Measurements from ENCODE around the gene MMP3.
"Not testable (repeated sequence)": the region's sequence is repeated elsewhere in the genome, so short reads cannot be mapped to it uniquely, and the experiment has no call there.

MMP3 gene

DNA sequence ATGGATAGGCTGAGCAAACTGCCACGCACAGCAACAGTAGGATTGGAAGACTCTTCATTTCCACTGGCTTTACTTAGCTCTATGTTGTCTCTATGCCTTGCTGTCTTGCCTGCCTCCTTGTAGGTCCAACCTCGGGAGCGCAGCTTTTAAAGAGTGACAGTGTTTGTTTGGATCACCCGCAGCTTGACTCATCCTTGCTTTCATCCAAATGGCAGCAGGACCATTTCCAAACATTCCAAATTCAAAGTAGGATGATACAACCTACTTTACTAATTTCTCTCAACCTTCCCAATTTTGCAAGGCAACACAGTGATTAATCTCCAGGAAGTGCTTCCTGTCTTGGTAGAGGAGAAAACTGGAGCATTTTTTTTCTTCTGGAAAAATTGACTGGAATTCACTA, at the start of gene MMP3:
Gene MMP3, minus strand, starts transcription at position 121 of the 400 bp plus-strand sequence. Its CDS starts 63 bp downstream, at position 58.
- DNase-seq, result no peak

DNA sequence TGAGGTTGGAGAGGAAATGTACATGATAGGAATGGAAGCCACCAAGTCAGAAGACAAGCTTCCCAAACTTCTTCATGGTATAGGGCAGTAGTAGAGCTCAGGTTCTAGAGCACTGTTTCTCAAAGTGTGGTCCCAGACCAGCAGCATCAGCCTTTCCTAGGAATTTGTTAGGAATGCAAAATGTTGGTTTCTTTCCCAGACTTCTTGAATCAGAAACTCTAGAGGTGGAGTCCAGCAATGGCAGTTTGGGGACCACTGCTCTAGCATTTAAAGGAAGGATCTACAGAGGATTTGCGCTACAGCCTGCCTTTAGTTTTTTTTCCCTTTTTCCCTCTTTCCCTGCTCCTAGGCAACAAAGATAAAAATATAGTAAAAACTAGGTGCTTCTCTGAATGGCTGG, 48.3 kb upstream of the MMP3 start:
- DNase-seq, result no peak

DNA sequence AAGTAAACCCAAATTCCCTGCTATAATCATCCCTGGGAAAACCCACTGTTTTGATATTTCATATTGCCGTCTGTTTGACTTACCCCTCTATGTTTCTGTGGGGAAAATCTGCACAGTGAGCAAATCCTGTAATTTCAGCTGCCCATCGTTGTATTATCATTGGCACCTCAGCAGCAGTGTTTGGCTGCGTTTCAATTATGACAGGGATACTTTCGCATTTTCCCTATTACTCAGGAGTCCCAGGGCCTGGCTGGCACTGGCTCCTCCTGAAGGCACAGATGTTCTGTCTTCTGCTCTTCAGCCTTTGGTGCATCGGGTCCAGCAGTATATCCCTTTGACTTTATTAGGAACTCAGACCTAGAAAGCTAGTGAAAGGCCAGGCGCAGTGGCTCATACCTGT, 43.6 kb upstream of the MMP3 start:
- DNase-seq, result no peak

DNA sequence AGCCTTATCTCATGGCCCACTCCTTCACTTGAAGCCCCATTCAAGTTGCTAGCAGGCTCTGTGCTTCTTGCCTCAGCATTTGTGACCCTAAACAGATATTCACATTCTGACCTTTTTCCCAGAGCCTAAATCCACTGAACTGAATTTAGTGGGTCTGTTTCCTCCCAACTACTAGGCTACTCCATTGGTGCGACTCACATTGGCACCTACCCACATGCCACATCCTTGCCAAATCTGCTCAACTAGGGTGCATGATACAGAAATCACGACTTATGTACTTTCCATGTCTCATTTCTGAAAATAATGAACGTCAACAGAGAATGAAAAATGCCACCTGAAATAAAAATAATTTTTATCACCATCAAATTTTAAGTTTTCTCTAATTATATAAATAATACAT, 39.7 kb upstream of the MMP3 start:
- DNase-seq, result no peak

DNA sequence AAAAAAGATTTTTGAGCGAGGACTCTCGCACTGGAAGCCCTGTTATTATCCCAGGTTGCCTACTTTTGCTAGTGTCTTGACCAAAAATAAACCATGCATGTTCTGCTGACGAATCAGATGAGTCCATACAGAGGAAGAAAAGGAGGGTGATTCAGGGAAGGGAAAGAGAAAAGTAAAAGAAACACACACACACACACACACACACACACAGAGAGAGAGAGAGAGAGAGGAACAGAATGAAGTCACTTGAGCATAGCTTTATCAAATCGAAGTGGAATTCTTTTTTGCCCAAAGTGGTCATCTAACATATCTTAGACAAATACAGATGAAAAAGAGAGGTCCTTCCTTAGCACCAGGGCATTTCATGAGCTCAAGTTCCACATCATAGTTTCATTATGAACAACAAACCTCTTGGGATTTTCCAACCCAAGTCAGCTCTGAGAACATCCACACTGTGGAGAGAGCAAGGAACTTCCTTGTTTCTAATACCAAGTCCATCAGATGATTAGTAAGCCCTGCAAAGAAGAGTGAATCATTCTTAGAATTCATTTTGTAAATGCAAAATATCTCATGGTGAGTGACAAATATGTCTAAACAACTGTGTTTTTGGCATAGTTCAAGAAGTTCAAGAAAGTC, 39.1 kb upstream of the MMP3 start:
- DNase-seq, result no peak

DNA sequence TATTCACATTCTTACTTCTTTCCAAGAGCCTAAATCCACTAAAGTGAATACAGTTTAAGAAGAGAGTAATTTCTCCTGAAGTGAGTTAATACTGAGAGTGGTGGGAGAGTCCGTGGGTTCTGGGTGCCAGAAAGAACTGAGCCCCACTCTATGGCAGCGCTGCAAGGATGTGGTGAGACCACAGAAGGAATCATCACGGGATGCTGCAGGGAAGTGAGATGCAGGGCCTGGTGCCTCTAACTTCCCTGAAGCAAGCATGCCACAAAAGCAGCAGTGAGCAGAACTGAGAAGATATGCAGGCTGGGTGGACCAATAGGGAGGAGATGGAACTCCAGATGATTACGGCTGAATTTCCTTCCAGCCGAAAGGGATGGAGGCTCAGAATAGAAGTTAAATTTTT, 36.4 kb upstream of the MMP3 start:
- DNase-seq, result no peak

DNA sequence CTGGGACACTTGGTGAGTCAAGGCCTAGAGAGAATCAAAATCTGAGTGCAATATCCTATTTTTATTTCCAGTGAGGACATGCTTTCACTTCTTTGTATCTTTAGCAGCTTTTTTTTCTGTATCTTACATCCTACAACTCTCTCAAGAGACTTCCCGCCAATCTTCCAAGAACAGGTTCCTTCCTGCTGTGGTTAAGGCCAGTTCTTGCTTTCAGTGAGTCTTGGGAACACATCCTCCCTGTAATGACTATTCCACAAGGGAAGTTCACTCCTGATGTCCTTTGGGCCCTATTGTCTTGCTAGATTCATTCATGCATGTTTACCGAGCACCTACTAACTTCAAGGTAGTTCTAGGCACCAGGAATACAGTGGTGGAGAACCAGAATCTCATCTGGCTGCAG, 35.2 kb upstream of the MMP3 start:
- DNase-seq, result no peak

DNA sequence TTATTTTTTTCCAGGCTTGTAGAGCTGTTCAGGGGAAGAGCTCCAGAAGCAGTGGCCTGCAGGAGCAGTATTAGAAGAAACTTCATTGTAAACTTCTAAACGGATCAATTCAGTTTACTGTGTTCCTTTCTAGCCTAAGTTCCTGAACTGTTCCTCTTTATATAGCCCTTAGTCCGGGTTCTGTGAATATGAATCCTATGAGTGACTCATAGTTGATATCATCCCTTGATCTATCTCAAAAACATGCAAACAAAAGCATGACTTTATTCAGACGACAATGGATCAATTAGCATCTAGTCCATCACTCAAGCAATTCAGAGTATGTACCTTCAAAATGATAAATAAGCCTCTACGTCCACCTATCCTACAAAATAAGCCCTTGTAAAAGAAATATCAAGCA, 31.4 kb upstream of the MMP3 start, which contains the start of gene MMP12:
Gene MMP12, minus strand, starts transcription at position 131 of the 400 bp plus-strand sequence. Its CDS starts 45 bp downstream, at position 86.
- DNase-seq, result no peak

DNA sequence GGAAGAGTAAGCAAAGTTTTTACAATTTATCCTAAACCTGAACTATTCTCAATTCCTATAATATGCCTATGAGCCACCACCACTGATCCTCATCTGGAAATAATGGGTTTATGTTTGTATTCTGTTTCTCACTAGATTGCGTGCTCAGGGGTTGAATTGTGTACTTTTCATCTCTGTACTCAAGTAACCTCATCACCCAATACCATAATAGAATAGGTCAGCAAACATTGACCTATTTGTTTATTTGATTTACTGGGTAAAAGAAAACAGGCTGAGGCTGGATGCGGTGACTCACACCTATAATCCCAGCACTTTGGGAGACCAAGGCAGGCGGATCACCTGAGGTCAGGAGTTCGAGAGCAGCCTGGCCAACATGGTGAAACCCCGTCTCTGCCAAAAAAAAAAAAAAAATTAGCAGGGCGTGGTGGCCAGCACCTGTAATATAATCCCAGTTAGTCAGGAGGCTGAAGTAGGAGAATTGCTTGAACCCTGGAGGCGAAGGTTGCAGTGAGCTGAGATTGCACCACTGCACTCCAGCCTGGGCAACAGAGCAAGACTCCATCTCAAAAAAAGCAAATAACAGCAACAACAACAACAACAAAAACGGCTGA, 26.1 kb upstream of the MMP3 start:
- DNase-seq, result not testable (repeated sequence)

DNA sequence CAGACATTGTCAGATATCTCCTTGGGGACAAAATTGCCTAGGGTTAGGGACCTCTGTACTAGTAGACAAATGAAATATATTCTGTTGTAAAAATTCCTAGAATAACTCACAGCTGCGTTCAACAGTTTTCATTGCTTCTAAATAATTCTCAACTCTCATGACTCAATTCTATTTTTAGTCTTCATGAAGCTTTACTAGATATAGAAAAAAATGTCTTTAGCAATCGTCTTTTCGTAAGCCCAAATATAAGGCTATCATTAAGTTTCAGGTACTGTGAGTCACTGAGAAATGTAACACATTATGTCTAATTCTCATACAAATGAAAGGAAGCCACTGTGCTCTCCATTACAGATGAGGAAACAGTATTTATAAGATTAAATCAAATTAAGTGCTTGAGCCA, 24.9 kb upstream of the MMP3 start:
- DNase-seq, result no peak

DNA sequence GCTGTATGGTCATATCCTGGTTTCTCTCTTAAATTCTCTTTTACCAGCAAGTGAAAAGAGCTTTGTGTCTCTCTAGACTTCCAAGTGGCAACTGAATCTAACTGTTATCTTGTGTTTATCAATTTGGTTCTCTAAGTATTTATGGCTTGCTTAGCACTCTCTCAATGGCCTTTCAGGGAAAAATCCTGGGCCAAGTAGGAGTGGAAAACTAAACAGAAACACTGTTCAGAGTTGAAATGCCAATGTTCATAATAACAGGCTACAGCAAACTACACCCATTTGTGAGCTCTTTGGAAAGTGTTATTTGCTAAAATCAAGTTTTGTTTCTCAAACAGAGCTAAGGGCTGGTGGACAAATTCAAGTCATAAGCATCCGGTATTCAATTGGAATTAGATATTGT, 21.3 kb upstream of the MMP3 start:
- DNase-seq, result no peak

DNA sequence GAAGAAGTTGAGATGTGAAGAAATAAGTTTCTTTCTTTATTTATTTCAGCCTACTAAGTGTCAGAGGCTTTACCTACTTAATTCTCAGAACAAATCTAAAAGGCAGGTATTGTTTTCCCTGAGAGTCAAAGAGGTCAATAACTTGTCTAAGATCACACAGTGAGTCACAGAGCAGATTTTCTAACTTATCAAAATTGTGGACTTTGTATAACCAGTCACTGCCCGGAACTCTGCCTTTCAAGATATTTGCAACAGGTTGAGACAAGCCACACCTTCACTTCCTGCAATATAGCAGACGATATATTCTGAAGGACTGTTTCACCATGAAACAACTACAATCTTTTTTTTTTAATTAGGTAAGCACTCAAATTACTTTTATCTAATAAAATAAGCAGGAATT, 10.5 kb upstream of the MMP3 start:
- no peak for DNase-seq

DNA sequence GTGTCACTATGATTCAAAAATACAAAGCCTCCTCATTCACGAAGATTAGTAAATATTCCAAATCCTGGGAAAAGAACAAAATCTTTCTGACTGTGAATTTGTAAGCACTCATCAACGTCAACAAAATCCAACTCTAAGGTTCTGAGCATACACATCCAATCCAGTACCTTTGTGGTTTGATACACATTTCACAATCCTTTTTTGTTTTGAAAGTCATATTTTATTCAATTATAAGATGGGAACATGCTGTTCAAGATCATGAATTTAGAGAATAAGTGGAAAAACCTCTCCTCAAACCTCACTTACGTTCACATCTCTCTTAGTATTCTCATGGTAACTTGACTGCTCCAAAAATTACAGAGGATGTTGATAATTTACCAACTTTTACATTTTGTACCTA, 9.6 kb upstream of the MMP3 start:
- no peak for DNase-seq

DNA sequence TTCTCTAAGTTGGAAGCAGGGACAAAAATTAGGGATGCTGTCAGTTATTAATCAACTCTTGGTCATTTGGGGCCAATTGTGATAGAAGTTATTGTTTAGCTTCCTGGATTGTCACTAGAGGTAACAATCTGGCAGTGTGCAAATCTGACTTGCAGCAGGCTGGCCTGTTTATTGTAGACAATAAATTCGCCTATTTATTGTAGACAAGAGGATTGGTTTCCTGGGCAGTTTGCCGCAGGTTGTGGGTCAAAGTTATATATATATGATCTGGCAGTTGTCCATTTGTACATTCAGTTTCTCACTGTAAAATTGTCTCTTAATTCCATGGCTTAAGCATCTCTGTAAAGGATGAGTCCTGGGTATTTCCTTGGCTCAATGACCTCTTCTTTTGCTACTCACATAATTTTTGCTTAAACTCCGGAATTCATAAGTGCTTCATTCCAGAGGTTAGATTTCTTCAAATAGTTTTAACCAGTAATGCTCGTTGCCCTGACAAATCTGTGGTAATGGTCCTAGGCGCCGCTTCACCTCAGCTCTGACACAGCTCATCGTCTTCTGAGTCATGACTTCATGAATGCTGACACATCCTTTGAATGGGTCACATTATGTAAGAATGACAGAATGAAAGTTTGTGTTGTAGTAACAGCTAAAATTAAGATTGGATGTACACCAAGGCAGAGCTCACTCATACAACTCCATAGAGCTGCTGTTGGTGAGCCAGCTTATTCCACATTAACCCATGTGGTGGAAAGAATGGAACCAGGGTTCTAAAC, 7.8 kb upstream of the MMP3 start:
- DNase-seq, result no peak

DNA sequence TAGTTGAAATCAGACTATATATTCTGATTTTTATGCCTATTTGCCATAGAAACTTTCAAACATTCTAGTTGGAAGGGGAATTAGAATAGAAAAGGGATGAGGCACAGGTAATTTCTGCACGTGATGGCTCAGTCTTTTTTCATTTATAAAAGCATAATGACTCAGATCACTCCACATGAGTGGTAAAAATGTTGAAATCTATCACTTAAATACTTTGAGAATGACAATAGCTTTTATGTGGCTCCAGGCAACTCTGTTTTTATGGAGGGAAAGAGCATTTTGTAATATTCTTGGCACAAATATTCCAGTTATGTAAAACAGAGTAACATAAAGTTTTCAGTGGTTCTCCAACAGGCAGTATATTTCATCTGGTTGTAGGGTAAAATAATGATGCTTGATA, 5.9 kb upstream of the MMP3 start:
- DNase-seq, result no peak

DNA sequence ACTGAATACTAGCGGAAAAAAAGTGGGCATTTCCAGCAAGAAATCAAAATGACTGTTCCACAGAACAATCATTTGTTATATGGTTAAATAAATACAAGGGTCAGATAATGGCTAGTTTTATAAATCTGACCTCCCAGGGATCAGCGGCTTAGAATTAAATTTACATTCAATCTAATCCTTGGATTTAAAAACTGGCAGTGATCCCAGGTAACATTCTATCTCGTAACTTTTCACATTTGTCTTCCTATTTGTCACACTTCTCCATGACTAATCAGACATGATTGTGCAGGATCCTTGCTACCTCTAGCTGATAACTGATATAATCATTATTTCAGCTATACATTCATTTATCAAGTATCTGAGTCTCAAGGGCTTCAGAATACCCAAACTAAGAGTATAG, 2.9 kb upstream of the MMP3 start:
- DNase-seq, result no peak

DNA sequence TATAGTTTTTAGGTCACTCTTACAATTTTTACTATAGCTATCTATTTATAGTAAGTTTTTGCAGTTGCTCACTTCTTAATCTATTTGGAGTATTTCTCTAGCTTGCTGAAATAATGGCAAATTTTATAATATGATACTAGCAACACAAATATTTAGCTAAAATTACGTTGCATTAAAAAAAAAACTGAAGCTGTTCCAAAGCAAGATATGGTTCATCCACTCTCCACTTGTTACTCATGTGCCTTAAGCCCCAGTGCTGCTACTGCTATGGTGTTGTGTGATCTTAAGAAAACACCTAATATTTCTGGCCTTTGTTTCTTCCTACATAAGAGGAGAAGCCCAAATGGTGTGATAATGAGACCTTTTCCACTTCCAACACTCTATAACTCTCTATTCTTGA, 479 bp downstream of the MMP3 start:
- no peak for DNase-seq

DNA sequence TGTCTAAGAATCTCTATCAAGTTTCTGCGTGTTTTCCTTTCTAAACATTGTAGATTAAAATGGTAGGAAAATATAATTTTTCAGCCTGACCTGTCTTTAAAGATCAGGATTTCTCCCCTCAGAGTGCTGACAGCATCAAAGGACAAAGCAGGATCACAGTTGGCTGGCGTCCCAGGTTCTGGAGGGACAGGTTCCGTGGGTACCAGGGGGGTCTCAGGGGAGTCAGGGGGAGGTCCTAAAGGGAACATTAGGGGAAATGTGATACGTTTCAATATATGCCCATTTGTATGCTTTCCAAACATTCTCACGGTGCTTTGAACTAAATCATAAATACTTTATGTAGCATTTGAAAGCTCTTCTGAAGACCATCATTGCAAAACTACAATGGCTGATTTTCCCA, 3.4 kb downstream of the MMP3 start:
- no peak for DNase-seq

DNA sequence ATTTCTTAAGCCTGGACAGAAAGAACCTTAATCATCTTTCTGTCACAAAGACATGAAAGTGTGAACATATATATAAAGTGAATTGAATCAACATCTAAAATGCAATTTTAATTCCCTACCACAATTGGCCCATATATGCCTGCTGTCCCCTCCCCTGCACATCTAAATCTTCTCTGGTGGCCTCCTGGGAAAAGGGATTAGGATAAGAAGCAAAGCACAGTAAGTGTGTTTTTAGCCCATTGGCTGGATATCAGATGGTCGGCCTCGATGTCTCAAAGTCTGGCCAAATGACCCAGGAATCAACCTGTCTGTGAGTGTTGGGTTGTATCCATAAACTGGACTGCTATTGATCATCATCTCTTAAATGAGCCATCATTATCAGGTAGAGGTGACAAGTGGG, 5.8 kb downstream of the MMP3 start:
- no peak for DNase-seq

DNA sequence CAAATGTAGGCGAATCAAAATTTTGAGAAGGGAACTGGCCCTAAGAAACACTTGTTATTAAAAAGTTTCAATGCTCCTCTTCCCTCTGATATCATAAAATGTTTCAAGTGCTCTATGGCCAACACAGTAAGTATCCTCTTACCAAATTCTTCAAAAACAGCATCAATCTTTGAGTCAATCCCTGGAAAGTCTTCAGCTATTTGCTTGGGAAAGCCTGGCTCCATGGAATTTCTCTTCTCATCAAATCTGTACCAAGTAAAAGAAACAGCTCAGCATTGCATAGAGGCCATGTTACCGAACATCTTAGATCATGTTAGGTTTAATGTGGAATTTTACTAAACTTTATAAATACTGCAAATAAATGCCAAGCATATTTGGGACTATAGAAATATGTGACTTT, 6.3 kb downstream of the MMP3 start:
- no peak for DNase-seq

DNA sequence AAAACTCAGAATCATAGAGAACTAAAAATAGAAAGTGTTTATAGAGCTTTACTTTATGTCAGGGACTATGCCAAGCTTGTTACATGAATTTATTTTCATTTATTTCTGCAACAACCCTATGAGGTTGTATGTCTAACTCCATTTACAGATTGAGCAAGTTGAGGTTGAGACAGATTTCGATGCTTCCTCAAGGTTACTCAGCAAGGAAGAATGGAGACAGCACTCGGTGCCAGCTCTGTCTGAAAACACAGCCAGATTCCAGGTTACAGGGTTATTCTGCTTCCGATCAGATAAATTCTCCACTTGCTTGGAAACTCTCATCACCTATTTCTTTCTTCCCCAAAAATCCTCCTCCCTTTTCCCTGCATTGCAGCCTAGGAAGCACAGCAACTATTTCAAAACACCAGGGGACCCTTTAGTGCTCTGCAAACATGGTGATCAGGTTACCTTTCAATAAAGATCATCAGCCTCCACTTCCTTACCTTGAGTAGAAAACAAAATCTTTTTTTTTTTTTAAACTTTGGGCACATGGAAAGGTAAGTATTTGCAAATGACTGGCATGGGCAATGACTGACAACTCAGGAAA, 7.0 kb downstream of the MMP3 start:
- no peak for DNase-seq

DNA sequence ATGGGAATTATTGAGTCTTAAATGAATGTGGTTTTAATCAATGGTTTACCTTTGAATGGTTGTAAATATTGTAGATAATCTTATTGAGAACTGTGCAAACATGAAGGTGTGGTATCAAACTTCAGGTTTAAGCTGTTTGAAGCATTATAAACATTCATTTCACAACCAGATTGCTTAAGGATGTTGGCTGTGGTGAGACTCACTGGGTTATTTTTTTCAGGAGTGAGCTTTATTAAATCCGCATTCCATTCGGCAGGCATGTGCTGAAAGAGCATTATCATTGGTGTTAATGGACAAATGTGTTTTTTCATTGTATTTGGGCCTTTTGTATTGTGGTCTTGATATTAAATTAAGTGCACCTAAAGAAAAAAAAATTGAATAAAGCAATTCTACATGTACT, 9.7 kb downstream of the MMP3 start:
- no peak for DNase-seq

DNA sequence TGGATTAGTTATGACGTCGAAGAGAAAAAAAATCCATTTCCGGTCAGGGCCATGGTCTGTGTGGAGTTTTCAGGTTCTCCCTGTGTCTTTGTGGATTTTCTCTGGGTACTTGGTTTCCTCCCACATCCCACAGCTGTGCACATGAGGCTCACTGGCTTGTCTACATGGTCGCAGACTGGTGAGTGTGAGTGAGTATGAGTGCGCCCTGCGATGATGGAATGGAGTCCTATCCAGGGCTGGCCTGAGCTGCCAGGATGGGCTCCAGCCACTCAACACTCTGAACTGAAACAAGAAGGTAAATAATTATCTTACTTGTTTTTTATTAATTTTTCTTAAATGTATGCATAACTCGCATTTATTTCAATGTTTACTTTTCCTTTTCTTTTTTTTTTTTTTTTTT, 10.8 kb downstream of the MMP3 start:
- DNase-seq, result no peak

All from activated CD4-positive, alpha-beta T cell treated with anti-CD3 and anti-CD28 coated beads for 4 hours (primary cell).